Measurements from ENCODE around the gene ZNF740. TPM values are rescaled to one million over a fixed set of nuclear protein-coding genes. Genes with fewer than 3 reads are reported as not detected.

ZNF740 gene
- polyA plus RNA-seq, 1 donor from 2014 or later: 24.3 TPM

GRCh38 chr12:53239643-53240258, 59.2 kb downstream of the ZNF740 start:
- Histone ChIP-seq H3K4me3 (ENCODE audit: low read length) (no peak overlapping the region), H3K27ac (ENCODE audit: low read length) (no peak overlapping the region), H3K9ac (ENCODE audit: low read length) (no peak overlapping the region), H3K9me3 (ENCODE audit: low read length) (no peaks in the 10 kb centered on the region), H3K9me2 (ENCODE audit: insufficient read depth, low read length) (no peaks in the 10 kb centered on the region), H4K20me1 (ENCODE audit: insufficient read depth) (no peaks in the 10 kb centered on the region), H3F3A (ENCODE audit: insufficient read depth, low read length, poor library complexity, severe bottlenecking) (no peaks in the 10 kb centered on the region), H3K36me3 (ENCODE audit: insufficient read depth, low read length) (no peaks in the 10 kb centered on the region), H2AFZ (ENCODE audit: low read depth, low read length) (no peak overlapping the region), H3K27me3 (ENCODE audit: insufficient read depth, low read depth, low read length) (no peaks in the 10 kb centered on the region), H3K79me2 (replicated peaks; ENCODE audit: insufficient read depth, low read length) (no peaks in the 10 kb centered on the region), H3K4me2 (ENCODE audit: low read length) (no peak overlapping the region)
- TF ChIP-seq POLR2AphosphoS5 (IDR thresholded peaks at IDR 0.05) (no peak), SMC3 (conservative IDR thresholded peaks at IDR 0.05; ENCODE audit: poor library complexity) (no peak), MXI1 (conservative IDR thresholded peaks at IDR 0.05; ENCODE audit: poor library complexity, severe bottlenecking) (no peak), EP300 (conservative IDR thresholded peaks at IDR 0.05; ENCODE audit: poor library complexity, severe bottlenecking) (no peak), RAD21 (conservative IDR thresholded peaks at IDR 0.05) (no peak)
- TF ChIP-seq, protein P1, sequence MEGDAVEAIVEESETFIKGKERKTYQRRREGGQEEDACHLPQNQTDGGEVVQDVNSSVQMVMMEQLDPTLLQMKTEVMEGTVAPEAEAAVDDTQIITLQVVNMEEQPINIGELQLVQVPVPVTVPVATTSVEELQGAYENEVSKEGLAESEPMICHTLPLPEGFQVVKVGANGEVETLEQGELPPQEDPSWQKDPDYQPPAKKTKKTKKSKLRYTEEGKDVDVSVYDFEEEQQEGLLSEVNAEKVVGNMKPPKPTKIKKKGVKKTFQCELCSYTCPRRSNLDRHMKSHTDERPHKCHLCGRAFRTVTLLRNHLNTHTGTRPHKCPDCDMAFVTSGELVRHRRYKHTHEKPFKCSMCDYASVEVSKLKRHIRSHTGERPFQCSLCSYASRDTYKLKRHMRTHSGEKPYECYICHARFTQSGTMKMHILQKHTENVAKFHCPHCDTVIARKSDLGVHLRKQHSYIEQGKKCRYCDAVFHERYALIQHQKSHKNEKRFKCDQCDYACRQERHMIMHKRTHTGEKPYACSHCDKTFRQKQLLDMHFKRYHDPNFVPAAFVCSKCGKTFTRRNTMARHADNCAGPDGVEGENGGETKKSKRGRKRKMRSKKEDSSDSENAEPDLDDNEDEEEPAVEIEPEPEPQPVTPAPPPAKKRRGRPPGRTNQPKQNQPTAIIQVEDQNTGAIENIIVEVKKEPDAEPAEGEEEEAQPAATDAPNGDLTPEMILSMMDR (IDR thresholded peaks at IDR 0.05; ENCODE audit: poor library complexity, severe bottlenecking): no peak

GRCh38 chr12:53241623-53242412, 61.3 kb downstream of the ZNF740 start:
- H3K9me3 ChIP-seq (ENCODE audit: low read length): no peaks in the 10 kb centered on the region
- no peak overlapping the region for H3K4me3 ChIP-seq (ENCODE audit: low read length)
- H3K36me3 ChIP-seq (ENCODE audit: insufficient read depth, low read length): no peaks in the 10 kb centered on the region
- H3K27me3 ChIP-seq (ENCODE audit: insufficient read depth, low read depth, low read length): no peaks in the 10 kb centered on the region
- H3K79me2 ChIP-seq (replicated peaks; ENCODE audit: insufficient read depth, low read length): no peaks in the 10 kb centered on the region
- no peak overlapping the region for H2AFZ ChIP-seq (ENCODE audit: low read depth, low read length)
- no peak overlapping the region for H3K4me2 ChIP-seq (ENCODE audit: low read length)
- no peaks in the 10 kb centered on the region for H3F3A ChIP-seq (ENCODE audit: insufficient read depth, low read length, poor library complexity, severe bottlenecking)
- no peak overlapping the region for H3K27ac ChIP-seq (ENCODE audit: low read length)
- TF ChIP-seq RAD21 (conservative IDR thresholded peaks at IDR 0.05) (no peak), POLR2AphosphoS5 (IDR thresholded peaks at IDR 0.05) (no peak), EZH2 (IDR thresholded peaks at IDR 0.05; ENCODE audit: borderline replicate concordance, insufficient read depth, low read length, poor library complexity, severe bottlenecking) (no peak), REST (IDR thresholded peaks at IDR 0.05; ENCODE audit: borderline replicate concordance) (no peak), MXI1 (conservative IDR thresholded peaks at IDR 0.05; ENCODE audit: poor library complexity, severe bottlenecking) (no peak)
- H4K20me1 ChIP-seq (ENCODE audit: insufficient read depth): no peaks in the 10 kb centered on the region
- H3K9ac ChIP-seq (ENCODE audit: low read length): no peak overlapping the region
- H3K9me2 ChIP-seq (ENCODE audit: insufficient read depth, low read length): no peaks in the 10 kb centered on the region

Measured in neural cell (in vitro differentiated cells).